ENCODE results near the gene CCDC89. TPM values are rescaled to one million over a fixed set of nuclear protein-coding genes. Genes with fewer than 3 reads are reported as not detected.
"Not testable (repeated sequence)": the region's sequence is repeated elsewhere in the genome, so short reads cannot be mapped to it uniquely, and the experiment has no call there.

The CCDC89 gene
- total RNA-seq, 1 donor from 2014 or later, result 3.5 TPM

GRCh38 chr11:85694385-85694980 lies 8.5 kb upstream of the CCDC89 start:
- peak; percentile 36 for DNase-seq (ENCODE audit: low read depth)

GRCh38 chr11:85685125-85685819 lies 723 bp downstream of the CCDC89 start:
- DNase-seq (ENCODE audit: low read depth), result peak; percentile 73

GRCh38 chr11:85682330-85683305 lies 3.4 kb downstream of the CCDC89 start:
- peak; percentile 75 for DNase-seq (ENCODE audit: low read depth)

GRCh38 chr11:85680897-85681296 lies 5.1 kb downstream of the CCDC89 start:
- DNase-seq (ENCODE audit: low read depth), result no peak

GRCh38 chr11:85679576-85679975 lies 6.4 kb downstream of the CCDC89 start:
- DNase-seq (ENCODE audit: low read depth), result no peak

- no peak for DNase-seq (ENCODE audit: low read depth)
Observed at GRCh38 chr11:85673393-85673792, 12.6 kb downstream of the CCDC89 start.

GRCh38 chr11:85672105-85672902 lies 13.7 kb downstream of the CCDC89 start:
- DNase-seq (ENCODE audit: low read depth), result no peak

GRCh38 chr11:85670949-85671663 lies 14.9 kb downstream of the CCDC89 start:
- not testable (repeated sequence) for DNase-seq (ENCODE audit: low read depth)

- no peak for DNase-seq (ENCODE audit: low read depth)
Observed at GRCh38 chr11:85668157-85668556, 17.8 kb downstream of the CCDC89 start.

- DNase-seq (ENCODE audit: low read depth), result no peak
Observed at GRCh38 chr11:85666687-85667086, 19.3 kb downstream of the CCDC89 start.

- no peak for DNase-seq (ENCODE audit: low read depth)
Observed at GRCh38 chr11:85665733-85666132, 20.3 kb downstream of the CCDC89 start.

- DNase-seq (ENCODE audit: low read depth), result peak; percentile 97
Observed at GRCh38 chr11:85664615-85665481, 21.1 kb downstream of the CCDC89 start, which contains the start of gene CREBZF. CREBZF (minus strand) TSS chr11:85665129; CDS start chr11:85664875, 254 bp downstream.

- DNase-seq (ENCODE audit: low read depth), result peak; percentile 78
Observed at GRCh38 chr11:85663753-85664614, 22.0 kb downstream of the CCDC89 start.

- peak; percentile 9 for DNase-seq (ENCODE audit: low read depth)
Observed at GRCh38 chr11:85663080-85663752, 22.8 kb downstream of the CCDC89 start.

GRCh38 chr11:85661972-85662664 lies 23.9 kb downstream of the CCDC89 start:
- peak; percentile 14 for DNase-seq (ENCODE audit: low read depth)

- DNase-seq (ENCODE audit: low read depth), result no peak
Observed at GRCh38 chr11:85658180-85658579, 27.8 kb downstream of the CCDC89 start.

- no peak for DNase-seq (ENCODE audit: low read depth)
Observed at GRCh38 chr11:85656777-85657176, 29.2 kb downstream of the CCDC89 start.

All from myocyte (in vitro differentiated cells).